Liver (tissue), 9 donors: ENCODE results near the gene TMEM212. TPM values are rescaled to one million over a fixed set of nuclear protein-coding genes. Genes with fewer than 3 reads are reported as not detected.
"Not testable (repeated sequence)": the region's sequence is repeated elsewhere in the genome, so short reads cannot be mapped to it uniquely, and the experiment has no call there.

Experiments
- DNase-seq: peaks from one replicate; pipeline ENCODE4 v3.0.0-alpha.2; 2017; ENCODE audit warnings: low spot score
- H3K27ac ChIP-seq, 2 donors: one replicate each; pipeline ENCODE4 v1.7.0; 2013; ENCODE audit warnings: inconsistent platforms in 2 of 2, low read length in 2 of 2, control low read depth in 1 of 2, low read depth in 1 of 2, mild to moderate bottlenecking in 1 of 2
- H3K27me3 ChIP-seq, 4 donors: one replicate each; pipeline versions ENCODE4 v1.6.1 to v1.7.0; 2013; ENCODE audit warnings: low read length in 3 of 4, inconsistent platforms in 1 of 4, mild to moderate bottlenecking in 1 of 4, moderate library complexity in 1 of 4; ENCODE audit not compliant: control insufficient read depth in 4 of 4, insufficient read depth in 4 of 4
- H3K36me3 ChIP-seq, 4 donors: one replicate each; pipeline versions ENCODE4 v1.6.1 to v1.7.0; 2013; ENCODE audit warnings: low read length in 3 of 4, mild to moderate bottlenecking in 3 of 4, low read depth in 1 of 4, moderate library complexity in 1 of 4; ENCODE audit not compliant: control insufficient read depth in 4 of 4, insufficient read depth in 3 of 4
- H3K4me1 ChIP-seq, 4 donors: one replicate each; pipeline versions ENCODE4 v1.6.1 to v1.7.0; 2013; ENCODE audit warnings: low read length in 3 of 4, mild to moderate bottlenecking in 3 of 4, moderate library complexity in 1 of 4; ENCODE audit not compliant: control insufficient read depth in 4 of 4, insufficient read depth in 4 of 4
- H3K4me3 ChIP-seq, 3 donors: one replicate each; pipeline versions ENCODE4 v1.6.1 to v1.7.0; 2013; ENCODE audit warnings: low read length in 3 of 3, control low read depth in 1 of 3, low read depth in 1 of 3, mild to moderate bottlenecking in 1 of 3
- H3K9ac ChIP-seq, 2 donors: one replicate each; pipeline ENCODE4 v1.7.0; 2013; ENCODE audit warnings: low read length in 2 of 2, mild to moderate bottlenecking in 2 of 2, moderate library complexity in 2 of 2, control low read depth in 1 of 2, low read depth in 1 of 2
- H3K9me3 ChIP-seq, 4 donors: one replicate each; pipeline versions ENCODE4 v1.6.1 to v1.7.0; 2013; ENCODE audit warnings: low read length in 3 of 4; ENCODE audit not compliant: control insufficient read depth in 4 of 4
- ATF3 ChIP-seq: IDR thresholded peaks from 2 replicates; pipeline ENCODE4 v1.6.1; 2016; ENCODE audit warnings: antibody characterized with exemption
- CTCF ChIP-seq: fragments of 150-350 bp; IDR thresholded peaks from 2 replicates; pipeline ENCODE4 v1.5.1; 2017; ENCODE audit warnings: improper control_type of control experiment, low read depth, low read length; ENCODE audit not compliant: missing input control
- EGR1 ChIP-seq, 2 donors: IDR thresholded peaks; 2 replicates each; pipeline ENCODE4 v1.6.1; 2016 to 2018; ENCODE audit warnings: antibody characterized with exemption in 2 of 2, low read depth in 2 of 2
- FOXA1 ChIP-seq: IDR thresholded peaks from 2 replicates; pipeline ENCODE4 v1.6.1; 2016; ENCODE audit warnings: antibody characterized with exemption
- FOXA2 ChIP-seq: IDR thresholded peaks from 2 replicates; pipeline ENCODE4 v1.6.1; 2016; ENCODE audit warnings: antibody characterized with exemption
- HNF4A ChIP-seq, 2 donors: conservative IDR thresholded peaks; 2 replicates each; pipeline ENCODE4 v1.6.1; 2016; ENCODE audit warnings: antibody characterized with exemption in 2 of 2, mild to moderate bottlenecking in 2 of 2
- HNF4G ChIP-seq: IDR thresholded peaks from 2 replicates; pipeline ENCODE4 v1.6.1; 2016; ENCODE audit warnings: antibody characterized with exemption
- JUND ChIP-seq, 2 donors: IDR thresholded peaks; 2 replicates each; pipeline ENCODE4 v1.6.1; 2016; ENCODE audit warnings: antibody characterized with exemption in 2 of 2
- RAD21 ChIP-seq, 2 donors: IDR thresholded peaks; 2 replicates each; pipeline ENCODE4 v1.6.1; 2016; ENCODE audit warnings: antibody characterized with exemption in 2 of 2, mild to moderate bottlenecking in 2 of 2
- RXRA ChIP-seq, 2 donors: IDR thresholded peaks; 2 replicates each; pipeline ENCODE4 v1.6.1; 2017 to 2018; ENCODE audit warnings: antibody characterized with exemption in 2 of 2, mild to moderate bottlenecking in 1 of 2
- SP1 ChIP-seq: IDR thresholded peaks from 2 replicates; pipeline ENCODE4 v1.6.1; 2018; ENCODE audit warnings: antibody characterized with exemption, mild to moderate bottlenecking
- TAF1 ChIP-seq: conservative IDR thresholded peaks from 2 replicates; pipeline ENCODE4 v1.6.1; 2016; ENCODE audit warnings: antibody characterized with exemption, mild to moderate bottlenecking
- ZBTB33 ChIP-seq: IDR thresholded peaks from 2 replicates; pipeline ENCODE4 v1.6.1; 2016; ENCODE audit warnings: antibody characterized with exemption
- WGBS: extraction: QIAGEN DNeasy Blood & Tissue Kit; methylation state at CpG from one replicate; pipeline ENCODE4 v1.1.7; 2013; 5-methylcytosine and 5-hydroxymethylcytosine counted together
- polyA plus RNA-seq, 2 donors: library from polyadenylated mRNA; stranded (reverse) in 1 of 2; unstranded in 1 of 2; fragments of 200-250 nt in 1 of 2; fragments of >200 nt in 1 of 2; fragmentation: Nextera tagmentation in 1 of 2; extraction: Ambion mirVana in 1 of 2; gene quantifications; one replicate each; pipeline versions ENCODE4 v1.2.1 to v1.2.3, GENCODE V29; 2013 to 2015
- total RNA-seq, 2 donors: library from RNA; depleted of rRNA; stranded (reverse); fragments of >200 nt; gene quantifications; one replicate each; pipeline ENCODE4 v1.2.3, GENCODE V29; 2014
- donor health status: healthy.
- donor health status: healthy.
- donor health status: healthy.
- donor health status: healthy.
- donor health status: healthy.

TMEM212 gene
- total and polyA plus RNA-seq, 4 donors = not detected

GRCh38 chr3:171851660-171852058 lies 8.5 kb downstream of the TMEM212 start:
- WGBS = 75% methylated on average over 5 of the region's 5 CpGs
- H3K9ac ChIP-seq = no peak overlapping the region

GRCh38 chr3:171854649-171855305 lies 11.6 kb downstream of the TMEM212 start:
- H3K9ac ChIP-seq = no peak overlapping the region
- TF ChIP-seq CTCF (no peak), RXRA (IDR thresholded peaks at IDR 0.05) (no peak), FOXA1 (no peak), FOXA2 (no peak), JUND (IDR thresholded peaks at IDR 0.05) (no peak), EGR1 (IDR thresholded peaks at IDR 0.05; ENCODE audit: low read depth in 2 of 2) (no peak), ATF3 (no peak), HNF4A (conservative IDR thresholded peaks at IDR 0.05) (no peak), ZBTB33 (no peak), TAF1 (no peak), HNF4G (no peak), RAD21 (IDR thresholded peaks at IDR 0.05) (no peak)
- no peak for DNase-seq
- H3K4me1 ChIP-seq = peaks cover 0 to 2% (median 0%) of the 10 kb centered on the region in 4 donors
- H3K9me3 ChIP-seq = peaks cover 0 to 2% (median 0%) of the 10 kb centered on the region in 4 donors
- WGBS = 92% methylated on average over 2 of the region's 2 CpGs
- no peak overlapping the region for H3K27ac ChIP-seq
- H3K27me3 ChIP-seq = no peaks in the 10 kb centered on the region
- no peak overlapping the region for H3K4me3 ChIP-seq
- no peaks in the 10 kb centered on the region for H3K36me3 ChIP-seq

More at GRCh38 chr3:171851660-171852058, 8.5 kb downstream of the TMEM212 start:
- Histone ChIP-seq H3K27me3 (no peaks in the 10 kb centered on the region), H3K9me3 (peaks cover 0 to 2% (median 0%) of the 10 kb centered on the region in 4 donors), H3K27ac (no peak overlapping the region), H3K4me3 (no peak overlapping the region), H3K4me1 (peaks cover 0 to 2% (median 0%) of the 10 kb centered on the region in 4 donors), H3K36me3 (no peaks in the 10 kb centered on the region)
- TF ChIP-seq SP1 (no peak), HNF4A (conservative IDR thresholded peaks at IDR 0.05) (peak in 1 of 2 donors; percentile 6)
- no peak for DNase-seq

GRCh38 chr3:171858770-171859169 lies 15.6 kb downstream of the TMEM212 start:
- H3K9me3 ChIP-seq, H3K27ac ChIP-seq, H3K36me3 ChIP-seq, H3K9ac ChIP-seq, H3K4me1 ChIP-seq, DNase-seq, H3K27me3 ChIP-seq, H3K4me3 ChIP-seq: not testable (repeated sequence)
- 96% methylated on average over 4 of the region's 4 CpGs for WGBS
